Measurements from ENCODE around the gene BMPR1A.
"Not testable (repeated sequence)": the region's sequence is repeated elsewhere in the genome, so short reads cannot be mapped to it uniquely, and the experiment has no call there.

Gene BMPR1A

GRCh38 chr10:86943316-86944030, 187.1 kb downstream of the BMPR1A start:
- no peak for DNase-seq

GRCh38 chr10:86944031-86944419, 187.6 kb downstream of the BMPR1A start:
- no peak for DNase-seq

GRCh38 chr10:86944471-86944870, 188.1 kb downstream of the BMPR1A start:
- no peak for DNase-seq

- DNase-seq = no peak
Observed at GRCh38 chr10:86944907-86945306, 188.5 kb downstream of the BMPR1A start.

GRCh38 chr10:86945361-86946212, 189.2 kb downstream of the BMPR1A start:
- DNase-seq = no peak

DNA sequence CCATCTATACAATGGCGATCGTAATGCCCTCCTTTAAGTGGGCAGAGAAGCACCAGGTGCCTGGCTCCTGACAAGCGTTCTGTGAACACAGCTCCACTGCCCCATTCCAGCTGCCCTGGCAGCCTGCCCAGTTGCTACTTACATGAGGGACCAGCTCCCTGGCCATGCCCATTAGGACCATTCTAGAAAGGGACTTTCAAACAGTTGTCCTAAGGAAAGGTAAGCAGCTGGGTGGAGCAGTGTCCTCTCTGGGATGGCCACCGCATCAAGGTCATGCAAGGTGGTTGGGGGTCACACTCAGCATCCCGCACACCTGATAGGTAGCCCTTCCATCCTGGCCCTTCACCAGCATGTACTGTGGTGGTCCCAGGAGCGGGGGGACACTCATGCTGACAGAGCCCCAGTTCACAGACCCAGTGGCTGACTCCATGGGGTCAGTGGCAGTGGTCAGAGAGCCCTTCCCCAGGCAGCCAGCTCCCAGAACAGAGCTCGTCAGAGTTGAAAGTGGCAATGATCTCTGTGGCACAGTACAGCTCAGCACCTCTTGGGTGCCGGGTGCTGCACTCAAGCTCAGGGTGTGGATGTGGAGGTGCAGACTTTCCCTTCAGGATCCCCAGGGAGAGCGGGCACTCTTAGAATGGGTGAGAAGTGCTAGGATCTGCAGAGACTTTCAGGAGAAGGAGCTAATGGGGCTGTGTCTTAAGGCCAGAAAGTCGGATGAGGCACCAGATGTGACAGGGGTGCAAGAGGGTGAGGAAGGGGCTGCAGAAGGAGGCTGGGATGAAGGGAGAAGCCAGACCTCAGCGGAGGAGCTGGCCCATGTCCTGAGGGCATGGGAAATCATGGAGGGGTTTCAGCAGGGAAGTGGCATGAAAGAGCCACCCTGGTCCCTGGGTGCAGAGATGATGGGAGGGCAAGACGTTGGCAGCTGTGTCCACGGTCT, 190.1 kb downstream of the BMPR1A start:
- no peak for DNase-seq

GRCh38 chr10:86947806-86948205, 191.4 kb downstream of the BMPR1A start:
- not testable (repeated sequence) for DNase-seq

- DNase-seq = no peak
Observed at GRCh38 chr10:86950349-86950748, 193.9 kb downstream of the BMPR1A start.

DNA sequence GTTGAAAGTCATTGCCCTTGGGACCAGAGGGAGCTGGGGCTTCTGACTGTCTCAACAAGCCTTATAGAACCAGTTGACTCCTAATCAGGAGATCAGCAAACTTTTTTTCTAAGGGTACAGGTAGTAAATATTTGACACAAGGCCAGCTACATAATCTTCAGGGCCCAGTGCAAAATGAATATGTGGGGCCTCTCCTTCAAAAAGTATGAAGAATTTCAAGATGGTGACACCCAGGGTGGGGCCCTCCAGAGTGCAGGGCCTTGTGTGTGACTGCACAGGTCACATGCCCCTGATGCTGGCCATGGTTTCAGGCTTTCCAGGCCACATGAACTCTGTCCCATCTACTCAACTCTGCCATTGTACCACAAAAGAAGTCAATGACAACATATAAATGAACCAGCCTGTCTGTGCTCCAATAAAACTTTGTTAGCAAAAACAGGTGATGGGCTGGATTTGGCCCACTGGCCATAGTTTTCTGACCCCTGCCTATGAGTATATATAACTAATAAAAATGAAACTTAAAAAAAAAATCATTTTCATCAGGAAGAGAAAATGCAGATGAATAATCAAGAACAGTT, 194.9 kb downstream of the BMPR1A start:
- DNase-seq = no peak

DNA sequence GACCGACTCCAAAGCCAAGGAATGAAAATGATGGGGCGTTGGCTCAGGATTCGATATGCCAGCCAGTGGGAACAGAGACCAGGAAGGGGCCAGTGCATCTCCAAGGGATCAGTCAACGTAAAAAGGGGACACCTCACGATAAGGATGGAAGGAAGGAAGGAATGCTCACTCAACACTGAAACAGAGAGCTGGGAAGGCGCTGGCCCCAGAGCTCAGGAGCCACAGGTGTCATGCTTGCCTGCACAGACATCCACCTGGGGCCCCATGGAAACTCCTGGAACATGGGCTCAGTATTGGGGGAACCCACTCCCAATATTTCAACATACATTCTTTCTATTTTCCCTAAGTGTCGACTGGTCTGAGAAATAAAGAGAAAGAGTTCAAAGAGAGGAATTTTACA, 195.7 kb downstream of the BMPR1A start:
- DNase-seq = no peak

GRCh38 chr10:86952697-86953096, 196.3 kb downstream of the BMPR1A start:
- DNase-seq = not testable (repeated sequence)

GRCh38 chr10:86953747-86954680, 197.6 kb downstream of the BMPR1A start:
- DNase-seq = no peak

DNA sequence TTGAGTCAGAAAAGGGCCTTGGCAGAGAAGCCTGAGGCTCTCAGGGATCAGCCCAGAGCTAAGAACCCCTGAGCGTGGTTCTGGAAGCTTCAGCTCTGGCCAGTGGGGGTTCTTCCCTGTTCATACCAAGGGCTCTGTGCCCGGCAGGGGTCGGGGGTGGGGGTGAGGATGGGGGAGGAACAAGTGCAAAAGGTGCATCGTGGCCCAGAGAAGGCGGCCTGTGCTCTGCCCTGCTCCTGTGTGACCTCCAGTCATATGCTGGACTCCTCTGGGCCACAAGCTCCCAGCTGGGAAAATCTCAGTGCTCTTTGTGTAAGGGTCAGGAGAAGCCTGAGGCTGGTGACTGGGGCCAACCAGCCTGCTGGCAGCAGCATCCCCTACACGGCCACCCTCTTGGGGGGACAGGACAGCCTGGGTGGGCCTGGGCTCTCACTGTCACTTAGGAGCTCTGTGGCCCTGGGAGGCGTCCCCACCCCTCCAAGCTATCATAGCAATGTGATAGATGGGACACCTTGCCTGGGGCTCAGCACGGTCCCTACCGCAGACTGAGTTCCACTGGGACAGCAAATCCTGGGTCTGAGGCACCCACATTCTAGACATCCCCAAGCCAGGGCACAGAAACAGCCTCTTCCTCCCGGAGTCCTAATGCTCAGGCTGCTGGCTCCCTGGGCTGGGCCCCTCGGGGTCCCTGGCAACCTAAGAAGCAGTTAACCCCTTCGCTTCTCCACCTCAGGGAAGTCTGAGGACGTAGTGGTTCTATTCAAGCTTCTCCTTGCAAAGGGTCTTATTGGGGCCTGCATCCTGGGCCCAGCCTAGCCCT, 198.5 kb downstream of the BMPR1A start:
- no peak for DNase-seq

- no peak for DNase-seq
Observed at GRCh38 chr10:86955501-86956194, 199.2 kb downstream of the BMPR1A start.

GRCh38 chr10:86956195-86956847, 199.9 kb downstream of the BMPR1A start:
- DNase-seq = no peak

GRCh38 chr10:86956848-86957448, 200.5 kb downstream of the BMPR1A start:
- no peak for DNase-seq

DNA sequence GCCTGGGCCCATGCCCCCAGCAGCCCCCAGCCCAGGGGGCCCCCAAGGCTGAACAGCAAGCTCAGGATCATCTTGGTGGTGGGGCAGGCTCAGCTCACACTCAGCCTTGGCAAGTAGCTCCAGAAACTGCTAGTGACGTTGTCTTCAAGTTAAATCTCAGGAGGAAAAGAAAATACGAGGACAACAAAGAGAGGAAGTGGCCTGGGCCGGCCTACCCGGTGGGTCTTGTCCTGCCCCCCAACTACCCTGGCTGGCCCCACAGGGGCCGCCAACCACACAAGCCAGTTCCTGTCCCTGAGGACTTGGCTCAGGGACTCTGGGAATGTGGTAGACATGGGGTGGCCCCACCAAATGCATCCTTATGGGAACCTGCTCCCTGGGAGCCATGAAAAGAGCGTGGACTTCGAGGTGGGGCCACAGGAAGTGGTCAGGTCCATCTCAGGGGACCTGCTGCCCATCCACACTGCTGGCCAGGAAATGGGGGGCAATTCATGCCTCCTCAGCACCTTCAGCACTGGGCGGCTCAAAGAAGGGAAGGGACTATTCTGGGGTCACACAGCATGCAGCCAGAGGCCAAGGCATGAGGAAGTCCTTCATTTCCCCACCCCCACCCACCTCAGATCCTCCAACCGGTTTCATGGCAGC, 201.2 kb downstream of the BMPR1A start, which contains the start of gene MMRN2:
Gene MMRN2, minus strand, starts transcription at position 145 of the 645 bp plus-strand sequence. Its CDS starts 74 bp downstream, at position 71.
- no peak for DNase-seq
